ENCODE measurements around the gene RCN1. TPM values are rescaled to one million over a fixed set of nuclear protein-coding genes. Genes with fewer than 3 reads are reported as not detected.

RCN1 gene
- total RNA-seq, 6 experiments from 2014 or later, result 30.7 to 52.4 (median 37.7) TPM

- intact Hi-C loops (cut with DNase I), result no loop called here
- H3K27me3 ChIP-seq, result no peaks in the 10 kb centered on the region
- H3K4me1 ChIP-seq, result peaks cover 0 to 20% (median 2%) of the 10 kb centered on the region in 4 donors
- no peak for TF ChIP-seq POLR2A (IDR thresholded peaks at IDR 0.05)
- TF ChIP-seq, protein P1, sequence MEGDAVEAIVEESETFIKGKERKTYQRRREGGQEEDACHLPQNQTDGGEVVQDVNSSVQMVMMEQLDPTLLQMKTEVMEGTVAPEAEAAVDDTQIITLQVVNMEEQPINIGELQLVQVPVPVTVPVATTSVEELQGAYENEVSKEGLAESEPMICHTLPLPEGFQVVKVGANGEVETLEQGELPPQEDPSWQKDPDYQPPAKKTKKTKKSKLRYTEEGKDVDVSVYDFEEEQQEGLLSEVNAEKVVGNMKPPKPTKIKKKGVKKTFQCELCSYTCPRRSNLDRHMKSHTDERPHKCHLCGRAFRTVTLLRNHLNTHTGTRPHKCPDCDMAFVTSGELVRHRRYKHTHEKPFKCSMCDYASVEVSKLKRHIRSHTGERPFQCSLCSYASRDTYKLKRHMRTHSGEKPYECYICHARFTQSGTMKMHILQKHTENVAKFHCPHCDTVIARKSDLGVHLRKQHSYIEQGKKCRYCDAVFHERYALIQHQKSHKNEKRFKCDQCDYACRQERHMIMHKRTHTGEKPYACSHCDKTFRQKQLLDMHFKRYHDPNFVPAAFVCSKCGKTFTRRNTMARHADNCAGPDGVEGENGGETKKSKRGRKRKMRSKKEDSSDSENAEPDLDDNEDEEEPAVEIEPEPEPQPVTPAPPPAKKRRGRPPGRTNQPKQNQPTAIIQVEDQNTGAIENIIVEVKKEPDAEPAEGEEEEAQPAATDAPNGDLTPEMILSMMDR (IDR thresholded peaks at IDR 0.05), result no peak
- no peaks in the 10 kb centered on the region for H3K9me3 ChIP-seq
- no peak for DNase-seq
- no peaks in the 10 kb centered on the region for H3K36me3 ChIP-seq
- H3K4me3 ChIP-seq, result no peak overlapping the region
- H3K27ac ChIP-seq, result no peak overlapping the region
- 80% methylated on average over 6 of the region's 7 CpGs for WGBS (ENCODE audit: insufficient coverage, low coverage, low lambda C conversion rate, missing lambda C conversion rate)
- no peak for ATAC-seq
Observed at GRCh38 chr11:32105871-32106560, 15.1 kb downstream of the RCN1 start.

GRCh38 chr11:32107647-32108046, 16.8 kb downstream of the RCN1 start:
- Histone ChIP-seq H3K9me3 (no peaks in the 10 kb centered on the region), H3K36me3 (no peaks in the 10 kb centered on the region), H3K4me1 (peaks cover 0 to 18% (median 2%) of the 10 kb centered on the region in 4 donors), H3K27ac (no peak overlapping the region), H3K4me3 (no peak overlapping the region), H3K27me3 (no peaks in the 10 kb centered on the region)
- TF ChIP-seq, protein P1 (IDR thresholded peaks at IDR 0.05), result no peak
- TF ChIP-seq POLR2A (IDR thresholded peaks at IDR 0.05), result no peak
- ATAC-seq (no peak), DNase-seq (no peak)
- WGBS (ENCODE audit: insufficient coverage, low coverage, low lambda C conversion rate, missing lambda C conversion rate), result 67% methylated on average over 6 of the region's 6 CpGs
- intact Hi-C loops (cut with DNase I), result no loop called here

- DNase-seq (no peak), ATAC-seq (no peak)
- H3K4me1 ChIP-seq, result peaks cover 0 to 11% (median 2%) of the 10 kb centered on the region in 4 donors
- intact Hi-C loops (cut with DNase I), result no loop called here
- TF ChIP-seq, protein P1 (IDR thresholded peaks at IDR 0.05), result no peak
- no peak for TF ChIP-seq POLR2A (IDR thresholded peaks at IDR 0.05)
- H3K4me3 ChIP-seq, result no peak overlapping the region
- no peak overlapping the region for H3K27ac ChIP-seq
- H3K36me3 ChIP-seq, result no peaks in the 10 kb centered on the region
- no peaks in the 10 kb centered on the region for H3K27me3 ChIP-seq
- no peaks in the 10 kb centered on the region for H3K9me3 ChIP-seq
Observed at GRCh38 chr11:32108576-32108975, 17.7 kb downstream of the RCN1 start.

DNA sequence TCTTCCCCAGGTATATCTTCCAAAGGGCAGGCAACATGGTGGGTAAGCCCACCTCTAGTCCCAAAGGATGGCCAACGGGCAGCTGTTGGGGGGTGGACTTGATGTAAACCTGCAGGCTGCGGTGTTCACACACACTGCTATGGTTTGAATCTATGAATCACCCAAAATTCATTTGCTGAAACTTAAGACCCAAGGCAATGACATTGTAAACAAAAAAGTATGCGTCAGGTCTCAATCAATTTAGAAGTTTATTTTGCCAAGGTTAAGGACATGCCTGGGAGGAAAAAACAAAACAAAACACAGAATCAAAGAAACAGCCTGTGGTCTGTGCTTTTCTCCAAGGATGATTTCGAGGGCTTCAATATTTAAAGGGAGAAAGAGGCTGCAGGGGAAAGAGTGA, 18.3 kb downstream of the RCN1 start:
- H3K36me3 ChIP-seq, result no peaks in the 10 kb centered on the region
- no peaks in the 10 kb centered on the region for H3K9me3 ChIP-seq
- WGBS (ENCODE audit: insufficient coverage, low coverage, low lambda C conversion rate, missing lambda C conversion rate), result 75% methylated on average over 3 of the region's 4 CpGs
- H3K4me3 ChIP-seq, result no peak overlapping the region
- TF ChIP-seq, protein P1 (IDR thresholded peaks at IDR 0.05), result no peak
- no peak for TF ChIP-seq POLR2A (IDR thresholded peaks at IDR 0.05)
- no peaks in the 10 kb centered on the region for H3K27me3 ChIP-seq
- no peak for DNase-seq
- no peak for ATAC-seq
- peaks cover 0 to 8% (median 2%) of the 10 kb centered on the region in 4 donors for H3K4me1 ChIP-seq
- H3K27ac ChIP-seq, result no peak overlapping the region
- intact Hi-C loops (cut with DNase I), result no loop called here

Measured in right lobe of liver (tissue), 6 donors.